CD4-positive, alpha-beta T cell treated with Interleukin-6 at 100 ng/mL for 8 hours (primary cell): ENCODE results near the gene CAGE1.
A peak's percentile ranks its signal among the peaks of the same experiment; 100 is the strongest.

Experiments
- DNase-seq: peaks from one replicate; pipeline ENCODE4 v3.0.0-alpha.2; 2020; ENCODE audit warnings: mixed read lengths, low spot score

The CAGE1 gene

GRCh38 chr6:7389451-7390225 is at the start of gene CAGE1, which contains the start of gene RIOK1:
Gene CAGE1, minus strand, starts transcription at chr6:7389742. Its CDS starts 2,569 bp downstream, at chr6:7387173.
Gene RIOK1, plus strand, starts transcription at chr6:7389808. Its CDS starts 195 bp downstream, at chr6:7390003.
- peak; percentile 93 for DNase-seq

DNA sequence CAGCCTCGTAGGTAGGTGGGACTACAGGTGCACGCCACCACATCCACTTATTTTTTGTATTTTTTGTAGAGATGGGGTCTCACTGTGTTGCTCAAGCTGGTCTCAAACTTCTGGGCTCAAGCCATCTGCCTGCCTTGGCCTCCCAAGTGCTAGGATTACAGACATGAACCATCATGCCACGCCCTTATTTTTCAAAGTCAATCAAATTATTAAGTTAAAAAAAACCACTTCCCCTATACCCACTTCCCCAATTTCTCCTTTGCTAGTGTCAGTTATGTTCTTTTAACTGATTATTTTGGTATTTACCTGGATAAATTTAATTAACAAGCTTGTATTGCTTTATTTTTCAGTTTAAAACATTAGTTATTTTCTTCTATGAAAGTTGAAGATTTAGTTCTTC is 49.7 kb upstream of the CAGE1 start:
- DNase-seq: no peak

DNA sequence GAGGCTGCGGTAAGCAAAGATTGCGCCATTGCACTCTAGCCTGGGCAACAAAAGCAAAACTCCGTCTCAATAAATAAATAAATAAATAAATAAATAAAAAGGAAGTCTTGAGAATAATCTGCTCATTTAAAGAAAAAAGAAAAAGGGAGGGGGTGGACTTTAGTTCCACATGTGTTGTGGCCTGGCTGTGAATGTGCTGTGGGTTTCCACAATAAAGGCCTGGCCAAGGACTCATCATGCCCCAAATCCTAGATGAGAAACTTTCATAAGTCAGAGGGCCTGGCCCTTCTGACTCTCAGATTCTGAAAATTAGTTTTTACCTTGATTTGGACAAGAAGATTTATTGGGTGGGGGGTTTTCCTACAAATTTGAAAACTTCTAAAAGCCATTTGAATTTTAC is 48.5 kb upstream of the CAGE1 start:
- no peak for DNase-seq

DNA sequence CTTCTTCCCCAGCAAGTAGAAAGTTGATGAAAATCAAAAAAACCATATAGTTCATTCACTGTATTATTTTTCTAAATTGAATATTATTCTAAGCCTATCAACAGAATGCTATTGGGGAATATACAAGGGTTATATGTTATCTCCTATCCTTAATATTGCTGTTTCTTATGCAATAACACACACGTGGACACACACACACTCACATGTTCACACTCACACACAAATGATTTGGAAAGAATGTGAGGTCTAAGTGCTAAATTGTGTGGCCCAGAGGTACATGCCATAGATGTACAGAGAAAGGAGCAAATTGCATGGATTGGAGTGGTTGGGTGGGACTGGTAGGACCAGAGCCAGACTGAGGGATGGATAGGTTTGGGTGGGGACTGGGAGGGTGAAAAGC is 45.1 kb upstream of the CAGE1 start:
- no peak for DNase-seq

GRCh38 chr6:7433121-7433617 is 43.6 kb upstream of the CAGE1 start:
- DNase-seq: no peak

- no peak for DNase-seq
Measured at GRCh38 chr6:7432391-7433120, 43.0 kb upstream of the CAGE1 start.

DNA sequence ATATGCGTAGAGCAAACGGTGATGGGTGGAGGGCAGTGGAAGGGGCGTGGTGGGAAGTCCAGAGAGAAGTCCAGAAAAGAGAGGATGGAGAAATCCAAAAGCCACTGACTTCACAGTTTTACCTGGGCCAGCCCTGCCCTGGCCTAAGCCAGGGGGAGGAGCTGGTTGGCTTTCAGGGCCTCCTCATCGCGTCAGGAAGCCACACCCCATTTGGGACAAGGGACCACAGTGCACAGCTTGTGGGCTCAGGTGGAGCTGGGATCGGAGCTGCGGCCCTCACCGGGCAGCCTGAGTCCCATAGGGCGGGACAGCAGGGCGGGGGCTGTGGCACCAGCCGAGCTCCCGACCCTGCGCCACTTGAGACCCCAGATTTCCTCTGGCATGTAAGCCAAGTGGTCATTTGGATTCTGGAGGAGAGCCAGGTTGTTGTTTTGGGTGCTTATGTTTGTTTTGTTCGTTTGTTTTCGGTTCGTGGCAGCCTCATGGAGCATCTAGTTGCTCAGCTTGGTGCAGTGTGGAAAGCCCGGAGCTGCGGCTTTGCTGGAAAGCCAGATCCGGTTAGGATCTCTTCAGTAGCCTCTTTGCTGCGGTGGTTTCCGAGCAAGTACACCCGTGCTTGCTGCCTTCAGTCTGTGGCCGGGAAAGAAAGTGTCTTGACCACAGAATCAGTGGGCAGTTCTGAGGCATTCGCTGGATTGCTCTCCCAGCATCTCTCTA is 42.3 kb upstream of the CAGE1 start:
- no peak for DNase-seq

DNA sequence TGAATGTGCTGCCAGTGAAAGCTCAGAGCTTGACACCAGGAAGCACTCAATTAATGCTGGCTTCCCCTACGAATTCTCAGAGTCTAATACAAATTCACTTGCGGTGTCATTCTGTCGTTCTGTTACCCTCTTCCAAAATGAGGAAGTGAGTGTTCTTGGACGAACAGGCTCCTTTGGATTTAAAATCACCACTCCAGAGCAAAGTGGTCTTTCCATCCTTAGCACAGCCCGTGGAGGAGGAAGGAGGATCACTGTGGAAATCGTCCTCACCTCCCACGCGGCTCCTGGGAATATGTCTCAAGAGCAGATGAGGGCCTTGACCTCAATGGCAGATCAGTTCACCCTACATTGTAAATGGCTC is 41.8 kb upstream of the CAGE1 start:
- no peak for DNase-seq

DNA sequence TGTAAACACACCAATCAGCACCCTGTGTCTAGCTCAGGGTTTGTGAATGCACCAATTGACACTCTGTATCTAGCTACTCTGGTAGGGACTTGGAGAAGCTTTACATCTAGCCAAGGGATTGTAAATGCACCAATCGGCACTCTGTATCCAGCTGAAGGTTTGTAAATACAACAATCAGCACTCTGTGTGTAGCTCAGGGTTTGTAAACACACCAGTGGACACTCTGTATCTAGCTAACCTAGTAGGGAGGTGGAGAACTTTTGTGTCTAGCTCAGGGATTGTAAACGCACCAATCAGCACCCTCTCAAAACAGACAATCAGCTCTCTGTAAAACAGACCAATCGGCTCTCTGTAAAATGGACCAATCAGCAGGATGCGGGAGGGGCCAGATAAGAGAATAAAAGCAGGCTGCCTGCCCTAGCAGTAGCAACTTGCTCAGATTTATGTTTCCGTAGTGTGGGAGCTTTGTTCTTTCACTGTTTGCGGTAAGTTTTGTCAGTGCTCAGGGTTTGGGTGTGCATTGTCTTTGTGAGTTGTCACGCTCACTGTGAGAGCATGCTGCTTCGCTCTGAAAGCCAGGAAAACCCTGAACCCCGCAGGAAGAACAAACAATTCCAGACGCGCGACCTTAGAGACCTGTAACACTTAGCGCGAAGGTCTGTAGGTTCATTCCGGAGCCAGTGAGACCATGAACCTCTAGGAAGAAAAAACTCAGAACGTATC is 37.1 kb upstream of the CAGE1 start:
- DNase-seq: no peak

DNA sequence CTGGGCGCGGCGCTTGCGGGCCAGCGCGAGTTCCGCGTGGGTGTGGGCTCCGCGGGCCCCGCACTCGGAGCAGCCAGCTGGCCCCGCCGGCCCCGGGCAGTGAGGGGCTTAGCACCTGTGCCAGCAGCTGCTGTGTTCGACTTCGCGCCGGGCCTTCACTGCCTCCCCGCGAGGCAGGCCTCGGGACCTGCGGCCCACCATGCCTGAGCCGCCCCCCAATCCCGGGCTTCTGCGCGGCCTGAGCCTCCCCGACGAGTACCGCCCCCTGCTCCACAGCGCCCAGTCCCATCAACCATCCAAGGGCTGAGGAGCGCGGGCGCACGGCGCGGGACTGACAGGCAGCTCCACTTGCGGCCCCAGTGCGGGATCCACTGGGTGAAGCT is 36.3 kb upstream of the CAGE1 start:
- no peak for DNase-seq

DNA sequence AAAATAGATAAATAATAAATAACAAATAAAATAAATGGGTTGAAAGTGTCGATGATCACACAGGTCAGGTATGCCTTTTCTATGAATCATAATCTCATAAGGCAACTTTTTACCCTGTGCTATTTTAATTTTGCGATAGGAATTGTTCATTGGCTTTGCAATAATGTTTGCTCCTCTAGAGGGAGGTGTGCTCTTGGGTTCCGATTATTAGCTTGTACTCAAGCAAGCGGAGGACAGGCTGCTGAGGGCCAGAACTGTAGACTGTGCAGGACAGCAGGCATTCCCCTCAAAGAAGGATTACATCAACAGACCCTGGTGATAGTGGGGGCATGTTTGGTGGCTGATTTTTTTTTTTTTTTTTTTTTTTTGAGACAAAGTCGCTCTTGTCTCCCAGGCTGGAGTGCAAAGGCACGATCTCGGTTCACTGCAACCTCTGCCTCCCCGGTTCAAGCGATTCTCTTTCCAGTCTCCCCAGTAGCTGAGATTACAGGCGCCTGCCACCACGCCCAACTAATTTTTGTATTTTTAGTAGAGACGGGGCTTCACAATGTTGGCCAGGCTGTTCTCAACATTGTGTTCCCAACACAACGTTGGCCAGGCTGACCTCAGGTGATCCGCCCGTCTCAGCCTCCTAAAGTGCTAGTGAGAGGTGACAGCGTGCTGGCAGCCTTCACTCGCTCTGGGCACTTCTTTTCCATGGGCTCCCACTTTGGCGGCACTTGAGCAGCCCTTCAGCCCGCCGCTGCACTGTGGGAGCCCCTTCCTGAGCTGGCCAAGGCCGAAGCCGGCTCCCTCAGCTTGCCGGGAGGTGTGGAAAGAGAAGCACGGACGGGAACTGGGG is 35.6 kb upstream of the CAGE1 start:
- no peak for DNase-seq

DNA sequence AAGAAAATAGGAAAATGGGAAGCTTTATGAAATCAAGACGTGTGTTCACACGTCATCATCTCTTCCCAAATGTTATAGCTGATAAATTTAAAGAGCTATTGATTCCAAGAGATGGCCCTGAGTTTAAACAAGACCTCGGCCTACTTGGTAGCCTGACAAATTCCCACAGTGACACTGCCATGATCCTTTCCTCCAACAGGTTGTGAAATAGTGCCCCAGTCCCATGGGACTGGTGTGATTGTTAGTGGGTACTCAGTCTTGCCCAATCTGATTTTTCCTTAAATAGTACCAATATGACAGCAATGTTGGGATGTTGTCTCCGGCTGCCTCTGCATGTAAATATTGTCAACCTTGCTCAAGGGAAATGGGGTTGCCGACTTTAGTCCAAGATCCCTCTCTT is 34.5 kb upstream of the CAGE1 start:
- DNase-seq: no peak

DNA sequence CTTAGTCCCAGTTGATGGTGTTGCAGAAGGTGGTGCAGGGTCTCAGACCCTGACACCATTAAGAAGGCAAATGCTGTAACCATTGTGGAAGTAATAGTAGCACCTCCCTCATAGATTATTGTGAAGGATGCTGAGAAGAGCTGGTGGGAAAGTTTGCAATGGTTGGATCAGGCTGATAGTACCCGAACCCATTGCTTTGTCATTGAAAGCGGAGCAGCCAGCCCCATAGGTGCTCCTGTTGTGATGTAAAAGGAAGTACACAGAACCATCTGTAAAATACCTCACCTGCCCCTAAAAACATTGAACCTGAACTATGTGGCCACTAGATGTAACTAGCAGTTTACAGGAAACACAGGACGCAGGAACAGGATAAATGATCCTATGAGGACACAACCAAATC is 31.5 kb upstream of the CAGE1 start:
- DNase-seq: no peak

GRCh38 chr6:7419065-7419464 is 29.5 kb upstream of the CAGE1 start:
- DNase-seq: no peak

GRCh38 chr6:7418238-7418905 is 28.8 kb upstream of the CAGE1 start:
- DNase-seq: no peak

- DNase-seq: no peak
Measured at GRCh38 chr6:7417684-7418083, 28.1 kb upstream of the CAGE1 start.

DNA sequence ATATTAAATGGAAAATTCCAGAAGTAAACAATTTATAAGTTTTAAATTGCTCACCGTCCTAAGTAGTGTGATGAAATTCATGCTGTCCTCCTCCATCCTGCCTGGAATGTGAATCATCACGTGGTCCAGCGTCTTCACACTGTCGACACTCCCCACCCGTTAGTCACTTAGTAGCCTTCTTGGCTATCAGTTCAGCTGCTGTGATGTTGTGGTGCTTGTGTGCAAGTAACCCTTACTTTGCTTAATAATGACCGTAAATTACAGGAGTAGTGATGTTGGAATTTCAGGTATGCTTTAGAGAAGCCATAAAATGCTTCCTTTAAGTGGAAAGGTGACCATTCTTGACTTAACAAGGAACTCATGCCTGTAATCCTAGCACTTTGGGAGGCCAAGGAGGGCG is 25.3 kb upstream of the CAGE1 start:
- no peak for DNase-seq

- no peak for DNase-seq
Measured at GRCh38 chr6:7413151-7413823, 23.7 kb upstream of the CAGE1 start.

DNA sequence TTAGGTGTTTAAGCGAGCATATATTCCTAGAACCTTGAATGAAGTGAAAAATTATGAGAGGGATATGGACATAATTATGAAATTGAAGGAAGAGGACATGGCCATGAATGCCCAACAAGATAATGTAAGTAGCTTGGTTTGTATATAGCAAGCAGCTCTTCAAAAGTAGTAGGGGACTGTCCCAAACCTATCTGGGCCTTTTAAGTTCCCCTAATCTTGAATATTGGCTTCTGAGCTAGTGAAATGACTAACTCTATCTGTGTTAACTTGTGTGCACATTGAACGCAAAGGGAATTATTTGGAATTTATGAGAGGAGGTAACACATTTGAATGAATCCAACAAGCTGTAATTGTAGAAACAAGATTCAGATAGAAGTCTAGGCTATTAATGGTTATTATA is 21.8 kb upstream of the CAGE1 start:
- no peak for DNase-seq

- no peak for DNase-seq
Measured at GRCh38 chr6:7410851-7411250, 21.3 kb upstream of the CAGE1 start.
